ENCODE measurements around the gene CRYZ. TPM values are rescaled to one million over a fixed set of nuclear protein-coding genes. Genes with fewer than 3 reads are reported as not detected.
A peak's percentile ranks its signal among the peaks of the same experiment; 100 is the strongest.

Gene CRYZ
- total RNA-seq, 4 donors from 2014 or later, result 16.1 to 39.5 (median 23.6) TPM

- Histone ChIP-seq H3K27ac (no peak overlapping the region), H3K4me1 (peaks cover 0 to 9% (median 0%) of the 10 kb centered on the region in 4 donors), H3K9me3 (no peaks in the 10 kb centered on the region), H3K27me3 (no peaks in the 10 kb centered on the region), H3K36me3 (no peaks in the 10 kb centered on the region), H3K4me3 (no peak overlapping the region)
- DNase-seq (ENCODE audit: low spot score in 2 of 2), result no peak
- TF ChIP-seq CTCF (IDR thresholded peaks at IDR 0.05) (no peak), EP300 (IDR thresholded peaks at IDR 0.05) (no peak), POLR2A (IDR thresholded peaks at IDR 0.05) (no peak)
- 81 to 86% methylated on average over 2 of the region's 2 CpGs for WGBS, 2 donors
These were observed 40.7 kb upstream of the CRYZ start for GRCh38 chr1:74773582-74773981.

DNA sequence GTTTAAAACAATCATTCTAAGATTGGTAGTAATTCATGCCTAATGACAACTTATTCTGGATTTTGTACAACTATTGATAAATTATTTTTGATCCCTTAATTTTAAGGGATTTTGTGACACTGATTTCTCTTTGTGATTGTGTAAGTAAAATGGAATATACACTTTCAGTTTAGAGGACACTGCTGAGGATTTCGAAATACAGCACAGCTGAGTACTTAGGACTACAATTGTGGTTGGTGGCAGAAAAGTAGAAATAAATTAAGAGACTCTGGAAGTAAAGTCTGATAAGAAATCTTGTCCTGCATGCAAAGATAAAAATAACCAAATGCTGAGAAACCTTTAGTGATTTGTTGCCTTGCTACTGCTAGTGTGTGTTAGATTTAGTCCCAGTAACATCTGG, 40.1 kb upstream of the CRYZ start:
- H3K27ac ChIP-seq, result no peak overlapping the region

GRCh38 chr1:74771913-74772515, 39.2 kb upstream of the CRYZ start:
- H3K27ac ChIP-seq, result no peak overlapping the region
- WGBS, 2 donors, result 25% methylated on average over 7 of the region's 7 CpGs
- H3K4me1 ChIP-seq, result peaks cover 0 to 9% (median 0%) of the 10 kb centered on the region in 4 donors
- H3K36me3 ChIP-seq, result no peaks in the 10 kb centered on the region
- no peak overlapping the region for H3K4me3 ChIP-seq
- DNase-seq (ENCODE audit: low spot score in 2 of 2), result peak in 1 of 2 donors; percentile 61
- TF ChIP-seq CTCF (IDR thresholded peaks at IDR 0.05), result peak; percentile 53 to 68 (median 55)
- TF ChIP-seq POLR2A (IDR thresholded peaks at IDR 0.05), result no peak
- no peaks in the 10 kb centered on the region for H3K9me3 ChIP-seq
- H3K27me3 ChIP-seq, result no peaks in the 10 kb centered on the region

More for the DNA sequence above, 40.1 kb upstream of the CRYZ start:
- Histone ChIP-seq H3K4me3 (no peak overlapping the region), H3K9me3 (no peaks in the 10 kb centered on the region), H3K36me3 (no peaks in the 10 kb centered on the region), H3K27me3 (no peaks in the 10 kb centered on the region), H3K4me1 (peaks cover 0 to 9% (median 0%) of the 10 kb centered on the region in 4 donors)
- DNase-seq (ENCODE audit: low spot score in 2 of 2), result no peak
- WGBS, 2 donors, result 75 to 86% methylated on average over 1 of the region's 1 CpG
- TF ChIP-seq CTCF (IDR thresholded peaks at IDR 0.05) (no peak), POLR2A (IDR thresholded peaks at IDR 0.05) (no peak), EP300 (IDR thresholded peaks at IDR 0.05) (no peak)

GRCh38 chr1:74767490-74767889, 34.6 kb upstream of the CRYZ start:
- no peaks in the 10 kb centered on the region for H3K9me3 ChIP-seq
- H3K4me3 ChIP-seq, result no peak overlapping the region
- no peak overlapping the region for H3K27ac ChIP-seq
- peaks cover 0 to 6% (median 0%) of the 10 kb centered on the region in 4 donors for H3K4me1 ChIP-seq
- 57 to 59% methylated on average over 3 of the region's 3 CpGs for WGBS, 2 donors
- no peak for DNase-seq (ENCODE audit: low spot score in 2 of 2)
- TF ChIP-seq POLR2A (IDR thresholded peaks at IDR 0.05) (no peak), CTCF (IDR thresholded peaks at IDR 0.05) (peak in 1 of 5 experiments; percentile 15)
- no peaks in the 10 kb centered on the region for H3K27me3 ChIP-seq
- peaks cover 0 to 25% (median 0%) of the 10 kb centered on the region in 3 donors for H3K36me3 ChIP-seq

DNA sequence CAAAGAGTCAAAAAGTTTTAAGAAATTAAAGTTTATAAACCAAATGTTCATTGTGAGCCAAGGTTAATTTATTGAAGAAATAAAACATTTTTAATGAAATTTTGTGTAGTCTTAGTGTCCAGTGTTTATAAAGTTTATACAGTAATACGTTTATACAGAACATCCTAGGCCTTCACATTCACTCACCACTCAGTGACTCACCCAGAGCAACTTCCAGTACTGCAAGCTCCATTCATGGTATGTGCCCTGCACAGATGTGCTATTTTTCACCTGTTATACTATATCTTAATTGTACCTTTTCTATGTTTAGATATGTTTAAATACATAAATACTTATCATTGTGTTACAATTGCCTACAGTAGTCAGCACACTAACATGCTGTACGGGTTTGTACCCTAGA, 33.7 kb upstream of the CRYZ start:
- 76 to 77% methylated on average over 2 of the region's 2 CpGs for WGBS, 2 donors
- DNase-seq (ENCODE audit: low spot score in 2 of 2), result no peak
- H3K4me1 ChIP-seq, result no peaks in the 10 kb centered on the region
- no peak for TF ChIP-seq EP300 (IDR thresholded peaks at IDR 0.05)
- TF ChIP-seq POLR2A (IDR thresholded peaks at IDR 0.05), result no peak
- no peak for TF ChIP-seq CTCF (IDR thresholded peaks at IDR 0.05)
- no peaks in the 10 kb centered on the region for H3K27me3 ChIP-seq
- H3K9me3 ChIP-seq, result no peaks in the 10 kb centered on the region
- H3K36me3 ChIP-seq, result peaks cover 0 to 32% (median 2%) of the 10 kb centered on the region in 3 donors
- no peak overlapping the region for H3K4me3 ChIP-seq
- H3K27ac ChIP-seq, result no peak overlapping the region

Measured in tibial nerve (tissue), 4 donors.